GM10266 (cell line): ENCODE data around the gene SLC44A5.

Source experiments
- DNase-seq: peaks from one replicate; pipeline ENCODE4 v3.0.0; 2012; ENCODE audit errors: extremely low spot score
- TF ChIP-seq, protein P1 (sequence below): IDR thresholded peaks from 2 replicates; pipeline ENCODE4 v1.5.1; 2012; ENCODE audit warnings: mild to moderate bottlenecking, low read depth; ENCODE audit not compliant: control insufficient read depth, insufficient read depth; ENCODE audit errors: missing control alignments

SLC44A5 gene

DNA sequence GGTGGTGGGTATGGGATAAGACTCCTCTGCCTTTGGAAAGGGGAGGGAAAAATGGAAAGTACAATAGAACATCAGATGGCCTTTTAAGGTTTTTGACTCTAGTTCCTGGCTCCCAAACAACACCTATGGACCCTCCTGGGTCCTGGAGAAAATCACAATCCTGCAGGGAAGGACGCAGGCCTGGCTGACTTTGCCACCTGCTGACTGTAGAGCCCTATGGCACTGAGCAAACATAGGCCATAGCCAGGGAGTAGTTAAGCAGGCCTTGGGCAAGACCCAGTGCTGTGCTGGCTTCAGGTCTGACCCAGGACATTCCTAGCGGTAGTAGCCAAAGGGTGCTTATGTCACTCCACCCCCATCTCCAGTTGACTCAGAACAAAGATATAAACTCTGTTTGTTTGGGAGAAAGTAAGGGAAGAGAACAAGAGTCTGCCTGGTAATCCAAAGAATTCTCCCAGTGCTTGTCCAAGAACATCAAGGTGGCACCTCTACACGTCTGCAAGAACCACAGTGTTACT is 149.0 kb downstream of the SLC44A5 start:
- TF ChIP-seq, protein P1, sequence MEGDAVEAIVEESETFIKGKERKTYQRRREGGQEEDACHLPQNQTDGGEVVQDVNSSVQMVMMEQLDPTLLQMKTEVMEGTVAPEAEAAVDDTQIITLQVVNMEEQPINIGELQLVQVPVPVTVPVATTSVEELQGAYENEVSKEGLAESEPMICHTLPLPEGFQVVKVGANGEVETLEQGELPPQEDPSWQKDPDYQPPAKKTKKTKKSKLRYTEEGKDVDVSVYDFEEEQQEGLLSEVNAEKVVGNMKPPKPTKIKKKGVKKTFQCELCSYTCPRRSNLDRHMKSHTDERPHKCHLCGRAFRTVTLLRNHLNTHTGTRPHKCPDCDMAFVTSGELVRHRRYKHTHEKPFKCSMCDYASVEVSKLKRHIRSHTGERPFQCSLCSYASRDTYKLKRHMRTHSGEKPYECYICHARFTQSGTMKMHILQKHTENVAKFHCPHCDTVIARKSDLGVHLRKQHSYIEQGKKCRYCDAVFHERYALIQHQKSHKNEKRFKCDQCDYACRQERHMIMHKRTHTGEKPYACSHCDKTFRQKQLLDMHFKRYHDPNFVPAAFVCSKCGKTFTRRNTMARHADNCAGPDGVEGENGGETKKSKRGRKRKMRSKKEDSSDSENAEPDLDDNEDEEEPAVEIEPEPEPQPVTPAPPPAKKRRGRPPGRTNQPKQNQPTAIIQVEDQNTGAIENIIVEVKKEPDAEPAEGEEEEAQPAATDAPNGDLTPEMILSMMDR: no peak
- DNase-seq: no peak

DNA sequence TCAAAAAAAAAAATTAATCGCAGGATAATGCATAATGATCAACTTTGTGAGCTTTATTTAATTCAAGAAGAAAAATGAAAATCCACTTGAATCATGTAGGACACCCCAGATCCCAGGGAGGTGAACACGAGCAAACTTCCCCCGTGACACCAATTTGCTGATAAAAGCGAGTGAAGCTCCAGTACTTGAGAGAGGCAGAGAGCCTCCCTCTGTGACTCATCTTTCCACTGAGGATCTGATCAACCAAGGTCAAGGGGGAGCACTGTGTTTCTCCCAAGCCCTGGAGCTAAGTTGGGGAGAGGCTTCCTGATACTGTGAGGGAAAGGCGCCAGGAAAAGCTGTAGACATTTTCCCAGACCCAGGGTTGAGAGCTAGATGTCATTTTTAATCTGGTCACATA is 160.9 kb downstream of the SLC44A5 start:
- TF ChIP-seq, protein P1: no peak
- no peak for DNase-seq

DNA sequence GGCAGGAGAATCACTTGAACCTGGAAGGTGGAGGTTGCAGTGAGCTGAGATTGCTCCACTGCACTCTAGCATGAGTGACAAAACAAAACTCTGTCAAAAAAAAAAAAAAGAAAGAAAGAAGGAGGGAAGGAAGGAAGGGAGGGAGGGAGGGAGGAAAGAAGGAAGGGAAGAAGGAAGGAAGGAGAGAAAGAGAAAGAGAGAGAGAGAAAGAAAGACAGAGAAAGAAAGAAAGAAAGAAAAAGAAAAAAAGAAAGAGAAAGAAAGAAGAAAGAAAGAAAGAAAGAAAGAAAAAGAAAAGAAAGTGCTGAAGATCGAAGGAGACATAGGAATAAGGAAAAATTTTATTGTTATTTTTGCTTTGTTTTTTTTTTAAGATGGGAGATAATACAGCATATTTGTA is 166.7 kb downstream of the SLC44A5 start:
- TF ChIP-seq, protein P1: no peak
- DNase-seq: no peak

DNA sequence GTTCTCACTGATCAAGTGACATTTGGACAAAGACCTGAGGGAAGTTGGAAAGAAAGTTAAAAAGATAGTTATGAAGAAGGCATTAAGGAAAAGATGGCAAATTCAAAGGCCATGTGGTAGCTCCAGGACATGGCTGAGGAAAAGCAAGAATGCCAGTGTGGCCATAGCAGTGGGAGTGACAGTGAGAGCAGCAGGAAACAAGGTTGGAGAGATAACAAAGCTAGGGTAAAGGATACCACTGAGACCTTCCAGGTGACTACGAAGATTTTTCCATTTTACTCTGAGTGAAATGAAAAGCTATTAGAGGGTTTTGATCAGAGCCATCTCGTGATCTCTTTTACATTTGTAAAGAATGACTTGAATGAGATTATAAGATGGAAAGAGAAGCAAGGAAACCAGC is 170.6 kb downstream of the SLC44A5 start:
- TF ChIP-seq, protein P1: no peak
- DNase-seq: no peak

DNA sequence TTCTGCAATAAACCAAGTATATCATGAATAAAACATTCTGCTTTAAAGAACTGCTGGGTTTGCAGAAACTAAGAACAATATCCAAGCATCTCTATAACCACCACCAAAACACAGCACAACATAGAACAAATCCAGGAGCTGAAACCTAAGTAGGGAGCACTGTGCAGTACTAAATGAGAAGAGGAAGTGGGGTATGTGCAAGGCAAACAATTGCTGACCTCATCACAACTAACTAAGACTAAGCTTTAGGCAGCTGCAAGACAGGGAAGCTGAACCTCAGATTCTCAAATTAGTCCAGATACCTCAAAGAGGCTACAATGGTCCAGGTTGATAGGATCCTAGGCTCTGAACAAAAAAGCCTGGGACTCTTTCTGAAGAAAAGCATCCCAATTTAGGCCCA is 172.6 kb downstream of the SLC44A5 start:
- TF ChIP-seq, protein P1: no peak
- no peak for DNase-seq

DNA sequence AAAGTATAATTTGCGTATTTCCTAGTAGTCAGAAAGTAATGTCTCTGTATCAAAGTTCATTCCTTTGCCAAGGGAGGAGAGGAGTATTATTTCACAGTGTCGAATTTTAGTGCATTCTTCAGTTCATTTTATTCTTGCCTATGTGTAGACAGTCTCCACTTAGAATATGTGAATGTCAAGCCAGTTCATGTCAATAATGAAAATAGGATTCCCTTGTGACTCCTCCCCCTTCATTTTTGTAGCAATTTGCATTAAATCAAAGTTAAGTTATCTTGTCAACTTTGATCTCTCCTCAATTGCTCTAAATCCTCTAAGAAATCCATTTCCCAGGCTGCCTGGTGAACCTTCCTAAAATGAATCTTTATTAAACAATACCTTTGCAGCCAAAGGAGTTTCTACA is 179.1 kb downstream of the SLC44A5 start:
- TF ChIP-seq, protein P1: no peak
- no peak for DNase-seq

DNA sequence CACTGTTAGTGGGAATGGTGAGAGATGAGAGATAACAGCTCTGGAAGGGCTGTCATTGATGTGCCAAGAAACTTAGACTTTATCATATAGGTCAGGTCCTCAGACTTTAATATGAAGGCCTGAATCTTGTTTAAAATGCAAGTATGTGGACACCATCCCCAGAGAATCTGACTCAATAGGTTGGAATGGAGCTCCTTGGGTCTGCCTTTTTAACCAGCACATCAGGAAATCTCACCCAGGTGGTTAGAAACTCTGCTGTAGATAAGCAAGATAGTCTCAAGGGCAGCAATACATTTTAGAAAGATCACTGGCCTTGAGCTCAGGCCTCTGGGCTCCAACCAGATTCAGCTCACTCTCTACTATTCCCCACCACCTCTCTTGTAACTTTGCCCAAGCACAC is 180.4 kb downstream of the SLC44A5 start:
- no peak for DNase-seq

More for the DNA sequence above, 180.4 kb downstream of the SLC44A5 start:
- TF ChIP-seq, protein P1: no peak
